Epidermal melanocyte (primary cell): ENCODE measurements around the gene PPTC7.
A peak's percentile ranks its signal among the peaks of the same experiment; 100 is the strongest.
"Not testable (repeated sequence)": the region's sequence is repeated elsewhere in the genome, so short reads cannot be mapped to it uniquely, and the experiment has no call there.

Experiments used
- DNase-seq: peaks from one replicate; pipeline ENCODE4 v3.0.0; 2011; ENCODE audit warnings: low spot score; ENCODE audit not compliant: insufficient read length

PPTC7 gene

GRCh38 chr12:110537605-110538409 is 45.3 kb downstream of the PPTC7 start:
- no peak for DNase-seq

GRCh38 chr12:110536834-110537604 is 46.1 kb downstream of the PPTC7 start:
- DNase-seq, result no peak

- DNase-seq, result no peak
Observed at GRCh38 chr12:110534811-110535210, 48.3 kb downstream of the PPTC7 start.

- DNase-seq, result no peak
Observed at GRCh38 chr12:110533607-110534006, 49.5 kb downstream of the PPTC7 start.

GRCh38 chr12:110532644-110533043 is 50.5 kb downstream of the PPTC7 start:
- DNase-seq, result no peak

- no peak for DNase-seq
Observed at GRCh38 chr12:110531741-110532333, 51.3 kb downstream of the PPTC7 start.

GRCh38 chr12:110530511-110530910 is 52.6 kb downstream of the PPTC7 start:
- DNase-seq, result no peak

GRCh38 chr12:110528277-110528839 is 54.8 kb downstream of the PPTC7 start:
- no peak for DNase-seq

- not testable (repeated sequence) for DNase-seq
Observed at GRCh38 chr12:110520876-110521712, 62.0 kb downstream of the PPTC7 start.

- not testable (repeated sequence) for DNase-seq
Observed at GRCh38 chr12:110518014-110518413, 65.1 kb downstream of the PPTC7 start.

- DNase-seq, result no peak
Observed at GRCh38 chr12:110516995-110517394, 66.1 kb downstream of the PPTC7 start.

- no peak for DNase-seq
Observed at GRCh38 chr12:110514363-110514762, 68.8 kb downstream of the PPTC7 start.

- no peak for DNase-seq
Observed at GRCh38 chr12:110513842-110514241, 69.3 kb downstream of the PPTC7 start.

GRCh38 chr12:110508071-110508586 is 75.0 kb downstream of the PPTC7 start:
- DNase-seq, result no peak

GRCh38 chr12:110505332-110505731 is 77.8 kb downstream of the PPTC7 start:
- DNase-seq, result no peak

- no peak for DNase-seq
Observed at GRCh38 chr12:110503432-110503831, 79.7 kb downstream of the PPTC7 start.

GRCh38 chr12:110501752-110502738 is 81.1 kb downstream of the PPTC7 start, which contains the start of the genes RAD9B and VPS29:
TSS of gene RAD9B (plus strand) at chr12:110502331. CDS start at chr12:110502338, 7 bp downstream.
TSS of gene VPS29 (minus strand) at chr12:110502111. CDS start at chr12:110502051, 60 bp downstream.
- DNase-seq, result peak; percentile 94

GRCh38 chr12:110501399-110501751 is 81.7 kb downstream of the PPTC7 start:
- no peak for DNase-seq

- no peak for DNase-seq
Observed at GRCh38 chr12:110498984-110499706, 84.0 kb downstream of the PPTC7 start.
